Nucleus accumbens (tissue), 56 donors: ENCODE results near the gene SETD4.

Experiments
- DNase-seq, 56 donors: peaks; one replicate each; lab custom pipeline; 2025; lab: John Stamatoyannopoulos, UW

Gene SETD4

DNA sequence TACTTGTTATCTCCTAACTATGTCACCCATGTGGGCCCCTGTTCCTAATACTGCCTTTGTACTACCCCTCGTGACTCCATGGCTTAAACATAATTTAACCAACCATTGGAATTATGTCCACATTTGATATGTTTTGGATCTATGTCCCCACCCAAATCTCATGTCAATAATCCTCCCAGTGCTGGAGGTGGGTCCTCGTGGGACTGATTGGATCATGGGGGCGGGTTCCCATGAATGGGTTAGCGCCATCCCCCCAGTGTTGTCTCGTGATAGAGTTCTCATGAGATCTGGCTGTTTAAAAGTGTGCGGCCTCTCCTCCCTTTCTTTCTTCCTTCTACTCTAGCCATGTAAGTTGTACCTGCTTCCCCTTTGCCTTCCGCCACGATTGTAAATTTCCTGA, 19.3 kb upstream of the SETD4 start:
- DNase-seq, result no peak

DNA sequence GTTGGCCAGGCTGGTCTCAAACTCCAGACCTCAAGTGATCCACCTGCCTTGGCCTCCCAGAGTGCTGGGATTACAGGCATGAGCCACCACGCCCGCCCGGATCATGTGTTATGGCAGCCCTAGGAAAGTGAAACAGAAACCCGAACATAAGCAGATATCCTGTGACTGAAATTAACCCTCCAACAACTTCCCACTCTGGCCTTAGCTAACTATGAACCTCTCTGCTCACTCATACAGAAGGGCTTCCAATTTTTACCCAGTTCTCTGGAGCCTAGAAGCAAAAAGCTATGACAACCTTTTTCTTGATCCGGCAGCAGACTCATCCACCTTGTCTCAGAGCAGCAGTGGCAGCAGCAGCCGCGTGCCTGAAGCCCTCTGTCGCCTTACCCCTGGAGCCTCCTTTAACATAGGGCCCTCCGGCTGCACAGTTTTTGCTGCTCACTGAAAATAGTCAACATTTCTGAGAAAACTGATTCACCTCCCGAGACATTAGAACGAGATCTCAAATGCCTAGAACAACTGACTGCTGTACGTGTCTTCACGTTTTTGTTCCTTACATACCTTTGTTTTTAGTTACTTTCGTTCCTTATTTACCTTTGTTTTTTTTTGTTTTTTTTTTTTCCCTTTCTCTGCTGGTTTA, 18.8 kb upstream of the SETD4 start:
- DNase-seq, result no peak

DNA sequence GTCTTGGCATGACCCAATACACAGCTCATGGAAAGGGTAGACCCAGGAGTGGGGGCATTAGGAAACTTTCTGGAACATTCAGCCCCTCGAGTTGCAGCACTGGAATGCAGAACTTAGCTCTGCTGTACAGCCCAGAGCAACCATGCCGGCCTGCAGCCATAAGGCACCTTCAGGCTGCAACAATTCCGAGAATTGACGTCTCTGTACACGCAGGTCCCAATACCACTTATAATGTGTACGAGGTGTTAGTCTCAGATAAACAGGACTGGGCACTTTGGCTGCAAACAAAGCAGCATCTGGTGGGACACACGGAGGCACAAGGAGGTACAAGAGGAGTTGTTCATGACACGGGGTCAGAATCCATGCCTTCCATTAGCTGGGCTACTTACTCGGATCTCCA, 17.4 kb upstream of the SETD4 start:
- DNase-seq, result no peak

DNA sequence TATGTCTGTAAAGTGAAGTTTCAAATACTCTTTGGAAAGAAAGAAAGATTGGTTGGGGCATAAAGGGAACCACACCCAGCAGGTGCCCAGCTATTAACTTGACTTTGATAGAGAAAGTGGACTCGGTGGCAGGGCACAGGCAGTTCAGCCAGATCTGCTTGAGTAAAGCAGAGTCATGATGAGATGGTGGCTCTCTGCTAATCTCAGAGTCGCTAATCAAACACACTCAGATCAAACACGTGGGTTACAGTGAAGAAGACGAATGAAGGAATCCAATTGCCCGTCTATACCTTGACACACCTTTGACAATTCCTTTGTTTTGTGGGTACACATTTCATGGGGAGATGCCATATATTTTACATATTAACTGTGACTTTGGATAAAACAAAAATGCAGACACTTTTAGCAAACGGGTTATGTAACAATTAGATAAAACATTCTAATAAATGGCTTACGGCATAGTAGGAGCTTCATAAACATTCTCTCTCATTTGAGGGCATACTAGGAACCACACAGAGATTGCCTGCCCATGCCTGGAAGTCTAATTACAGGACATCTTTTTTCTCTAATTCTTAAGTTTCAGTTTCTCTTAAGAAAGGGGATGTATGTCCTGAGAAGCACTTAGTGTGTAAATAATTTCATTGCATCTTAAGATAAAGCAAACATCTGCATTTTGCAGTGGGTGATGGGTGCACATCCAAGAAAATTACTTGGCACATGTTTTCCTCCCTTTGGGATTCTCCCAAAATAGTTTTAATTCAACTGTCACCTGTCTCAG, 16.7 kb upstream of the SETD4 start:
- DNase-seq, result no peak

DNA sequence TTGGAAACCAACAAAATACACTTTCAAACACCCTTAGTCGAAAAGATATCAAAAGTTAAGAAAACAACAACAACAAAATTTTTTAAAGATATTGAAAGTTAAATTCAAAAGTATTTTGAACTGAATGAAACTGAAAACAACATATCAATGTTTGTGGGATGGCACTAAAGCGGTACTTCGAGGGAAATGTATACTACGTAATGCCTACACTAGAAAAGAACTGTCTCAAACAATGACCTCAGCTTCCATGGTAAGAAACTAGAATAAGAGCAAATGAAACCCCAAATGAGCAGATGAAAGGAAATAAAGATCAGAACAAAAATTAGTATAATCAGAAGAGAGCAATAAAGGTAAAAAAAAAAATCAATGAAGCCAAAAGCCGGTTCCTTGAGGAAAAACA, 15.6 kb upstream of the SETD4 start:
- no peak for DNase-seq

DNA sequence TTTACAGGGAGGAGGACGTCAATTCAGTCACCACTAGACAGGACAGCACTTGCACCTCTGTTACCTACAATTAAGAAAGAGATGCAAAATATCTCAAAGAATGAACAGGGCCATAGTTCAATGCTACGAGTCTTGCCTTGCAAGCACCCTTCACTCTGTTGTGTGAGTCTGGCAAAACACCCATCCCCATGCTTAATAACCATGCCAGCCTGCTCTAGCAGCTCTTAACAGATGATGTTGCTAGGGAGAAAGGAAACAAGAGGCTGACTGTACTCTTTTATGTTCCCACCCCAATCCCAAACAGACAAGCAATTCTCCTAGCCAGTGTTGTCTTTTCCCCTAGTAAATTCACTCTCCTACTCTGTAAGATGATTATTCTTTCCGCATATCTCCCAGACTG, 14.8 kb upstream of the SETD4 start:
- DNase-seq, result peak in 48 of 56 donors; percentile 6 to 81 (median 46)

DNA sequence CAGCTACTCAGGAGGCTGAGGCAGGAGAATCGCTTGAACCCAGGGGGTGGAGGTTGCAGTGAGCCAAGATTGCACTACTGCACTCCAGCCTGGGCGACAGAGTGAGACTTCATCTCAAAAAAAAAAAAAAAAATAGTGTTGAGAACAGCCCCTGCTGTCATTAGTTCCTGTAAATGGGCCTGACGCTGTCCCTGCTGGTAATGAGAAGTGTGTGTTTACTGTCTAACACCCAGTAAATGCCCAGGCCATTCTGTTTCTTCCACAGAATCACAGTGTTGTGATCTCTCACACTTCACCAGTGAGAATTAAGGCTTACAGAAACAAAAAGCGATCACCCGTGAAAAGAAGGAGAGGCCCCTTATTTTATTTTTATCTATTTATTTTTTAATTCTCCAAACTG, 13.6 kb upstream of the SETD4 start:
- DNase-seq, result peak in 1 of 56 donors; percentile 50

DNA sequence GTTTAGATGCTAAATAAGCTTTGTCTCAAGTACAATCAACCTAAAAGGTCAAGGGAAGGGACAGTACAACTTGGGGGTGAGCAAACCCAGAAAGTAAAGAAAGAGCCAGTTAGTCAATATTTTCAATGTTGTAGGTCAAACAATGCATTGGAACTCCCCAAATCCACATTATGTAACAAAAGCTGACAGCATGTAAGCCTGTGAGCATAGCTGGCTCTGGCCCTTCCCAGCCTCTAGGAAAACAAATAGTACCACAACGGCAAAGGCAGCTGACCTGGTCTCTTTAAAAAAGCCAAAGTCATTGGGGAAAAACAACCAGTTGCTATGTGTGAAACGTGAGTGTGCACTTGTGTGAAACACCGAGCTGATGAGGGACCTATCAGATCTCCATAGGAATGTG, 12.9 kb upstream of the SETD4 start:
- DNase-seq, result peak in 8 of 56 donors; percentile 5 to 43 (median 16)

DNA sequence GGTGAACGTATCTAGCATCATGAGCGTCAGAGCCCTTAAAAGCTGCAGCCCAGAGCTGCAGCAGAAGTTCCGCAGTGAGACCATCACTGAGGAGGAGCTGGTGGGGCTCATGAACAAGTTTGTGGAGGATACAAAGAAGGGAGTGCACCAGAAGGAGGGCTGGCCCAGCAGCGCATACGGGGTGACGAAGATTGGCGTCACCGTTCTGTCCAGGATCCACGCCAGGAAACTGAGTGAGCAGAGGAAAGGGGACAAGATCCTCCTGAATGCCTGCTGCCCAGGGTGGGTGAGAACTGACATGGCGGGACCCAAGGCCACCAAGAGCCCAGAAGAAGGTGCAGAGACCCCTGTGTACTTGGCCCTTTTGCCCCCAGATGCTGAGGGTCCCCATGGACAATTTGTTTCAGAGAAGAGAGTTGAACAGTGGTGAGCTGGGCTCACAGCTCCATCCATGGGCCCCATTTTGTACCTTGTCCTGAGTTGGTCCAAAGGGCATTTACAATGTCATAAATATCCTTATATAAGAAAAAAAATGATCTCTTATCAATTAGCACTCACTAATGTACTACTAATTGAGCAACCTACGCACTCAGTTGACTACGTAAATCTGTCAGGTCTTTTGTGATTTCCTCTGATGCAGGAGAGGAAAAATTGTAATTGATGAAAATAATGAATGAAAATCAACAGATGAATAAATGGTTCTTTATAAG, 12.3 kb upstream of the SETD4 start:
- peak in 9 of 56 donors; percentile 11 to 62 (median 21) for DNase-seq

DNA sequence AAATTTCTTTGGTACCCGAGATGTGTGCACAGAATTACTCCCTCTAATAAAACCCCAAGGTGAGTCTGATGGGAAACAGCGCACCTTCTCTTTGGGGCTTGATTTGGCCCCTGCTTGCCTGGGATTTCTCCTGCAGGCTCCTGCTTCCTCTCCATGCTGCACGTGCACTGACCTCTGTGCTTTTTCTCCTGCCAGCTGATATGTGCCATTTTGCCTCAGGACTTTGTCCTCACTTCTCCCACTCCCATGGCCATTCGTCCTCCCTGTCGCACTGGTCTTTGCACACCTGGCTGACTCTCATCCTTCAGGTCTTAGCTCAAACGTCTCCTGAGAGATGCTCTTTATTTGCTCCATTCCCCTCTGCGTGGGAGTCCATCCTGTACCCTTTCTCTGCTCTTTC, 10.7 kb upstream of the SETD4 start:
- DNase-seq, result no peak

DNA sequence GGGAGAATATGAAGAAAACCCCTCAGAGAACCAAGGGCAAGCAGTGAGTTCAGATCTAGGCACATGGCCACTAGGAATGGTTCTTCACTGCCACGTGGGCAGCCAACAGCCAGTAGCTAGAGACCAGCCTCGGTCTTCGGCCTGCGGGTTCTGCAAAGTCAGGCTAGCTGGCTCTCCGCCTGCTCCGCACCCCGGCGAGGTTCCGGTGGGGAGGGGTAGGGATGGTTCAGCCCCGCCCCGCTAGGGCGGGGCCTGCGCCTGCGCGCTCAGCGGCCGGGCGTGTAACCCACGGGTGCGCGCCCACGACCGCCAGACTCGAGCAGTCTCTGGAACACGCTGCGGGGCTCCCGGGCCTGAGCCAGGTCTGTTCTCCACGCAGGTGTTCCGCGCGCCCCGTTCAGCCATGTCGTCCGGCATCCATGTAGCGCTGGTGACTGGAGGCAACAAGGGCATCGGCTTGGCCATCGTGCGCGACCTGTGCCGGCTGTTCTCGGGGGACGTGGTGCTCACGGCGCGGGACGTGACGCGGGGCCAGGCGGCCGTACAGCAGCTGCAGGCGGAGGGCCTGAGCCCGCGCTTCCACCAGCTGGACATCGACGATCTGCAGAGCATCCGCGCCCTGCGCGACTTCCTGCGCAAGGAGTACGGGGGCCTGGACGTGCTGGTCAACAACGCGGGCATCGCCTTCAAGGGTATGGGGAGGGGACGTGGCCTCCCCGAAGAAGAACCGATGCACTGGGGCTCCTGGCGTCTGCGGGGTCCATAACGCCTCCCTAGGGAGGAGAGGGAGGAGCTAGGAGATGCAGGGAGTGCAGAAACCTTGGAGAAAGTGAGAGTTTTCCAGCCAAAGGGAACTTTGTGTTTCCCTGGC, 9.6 kb upstream of the SETD4 start, which contains the start of gene CBR1:
CBR1 (plus strand) TSS at position 312 of the 871 bp plus-strand sequence; CDS start at position 404, 92 bp downstream.
- peak; percentile 73 to 98 (median 95) for DNase-seq

DNA sequence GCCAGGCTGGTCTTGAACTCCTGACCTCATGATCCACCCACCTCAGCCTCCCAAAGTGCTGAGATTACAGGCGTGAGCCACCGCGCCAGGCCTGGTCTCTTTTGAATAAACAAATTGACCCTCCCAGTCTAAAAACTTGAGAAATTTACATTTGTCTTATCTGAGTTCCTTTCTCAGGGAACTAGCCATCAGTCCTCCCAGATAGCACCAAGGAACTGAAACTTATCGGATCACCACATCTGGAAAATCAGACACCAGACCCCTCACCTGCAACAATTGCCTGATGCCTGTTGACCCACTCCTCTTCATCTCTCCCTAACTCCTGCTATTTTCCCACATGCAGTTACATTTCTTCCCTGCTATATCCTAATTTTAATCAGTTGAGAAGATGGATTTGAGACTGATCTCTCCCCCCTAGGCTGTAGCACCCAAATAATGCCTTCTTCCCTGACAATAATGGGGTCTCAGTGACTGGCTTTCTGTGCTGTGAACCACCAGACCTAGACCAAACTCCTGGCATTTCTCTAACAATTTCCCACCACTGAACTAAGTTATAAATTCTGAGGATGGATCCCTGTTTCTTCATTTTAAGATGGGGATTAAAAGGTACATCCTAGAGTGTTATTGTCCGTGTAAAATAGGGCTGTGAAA, 8.5 kb upstream of the SETD4 start:
- DNase-seq, result no peak

DNA sequence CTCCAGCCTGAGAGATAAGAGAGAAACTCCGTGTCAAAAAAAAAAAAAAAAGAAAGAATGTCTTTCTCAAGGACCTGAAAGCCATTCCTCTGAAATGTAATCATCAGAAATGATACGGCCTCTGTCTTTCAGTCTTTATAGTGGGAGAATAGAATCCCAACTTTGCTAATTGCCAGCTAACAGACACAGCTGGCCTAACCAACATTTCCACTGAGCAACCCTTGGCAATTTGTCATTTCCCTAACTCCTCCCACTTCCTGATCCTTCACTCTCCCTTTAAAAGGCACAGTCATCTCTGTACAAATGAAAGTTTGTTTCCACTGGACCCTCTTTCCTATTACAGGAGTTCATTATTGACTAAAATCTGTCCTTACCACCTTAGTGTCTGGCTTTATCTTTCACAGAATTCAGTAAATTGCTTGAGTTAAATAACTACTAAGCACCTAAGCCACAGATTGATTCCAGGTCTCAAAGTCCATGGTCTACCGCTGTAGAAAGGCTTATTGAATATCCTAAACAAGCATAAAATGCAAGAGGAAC, 5.2 kb upstream of the SETD4 start:
- DNase-seq, result no peak

DNA sequence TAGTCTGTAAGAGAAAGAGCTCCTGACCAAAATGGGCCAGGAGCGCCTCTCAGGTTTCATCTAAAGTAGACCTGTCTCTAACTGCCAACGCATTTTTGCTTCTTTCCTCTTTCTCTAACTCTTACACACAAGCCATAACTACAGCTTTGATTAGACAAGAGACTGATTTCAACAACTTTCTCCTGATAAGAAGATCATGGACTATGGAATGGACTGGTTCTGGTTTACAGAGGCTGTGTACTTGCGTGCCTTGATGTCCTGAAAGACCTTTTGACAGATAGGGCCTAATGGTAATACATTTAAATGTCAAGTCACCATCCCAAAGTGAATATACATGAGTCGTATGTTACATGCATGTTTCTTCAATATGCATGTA, 3.7 kb upstream of the SETD4 start:
- DNase-seq, result no peak

DNA sequence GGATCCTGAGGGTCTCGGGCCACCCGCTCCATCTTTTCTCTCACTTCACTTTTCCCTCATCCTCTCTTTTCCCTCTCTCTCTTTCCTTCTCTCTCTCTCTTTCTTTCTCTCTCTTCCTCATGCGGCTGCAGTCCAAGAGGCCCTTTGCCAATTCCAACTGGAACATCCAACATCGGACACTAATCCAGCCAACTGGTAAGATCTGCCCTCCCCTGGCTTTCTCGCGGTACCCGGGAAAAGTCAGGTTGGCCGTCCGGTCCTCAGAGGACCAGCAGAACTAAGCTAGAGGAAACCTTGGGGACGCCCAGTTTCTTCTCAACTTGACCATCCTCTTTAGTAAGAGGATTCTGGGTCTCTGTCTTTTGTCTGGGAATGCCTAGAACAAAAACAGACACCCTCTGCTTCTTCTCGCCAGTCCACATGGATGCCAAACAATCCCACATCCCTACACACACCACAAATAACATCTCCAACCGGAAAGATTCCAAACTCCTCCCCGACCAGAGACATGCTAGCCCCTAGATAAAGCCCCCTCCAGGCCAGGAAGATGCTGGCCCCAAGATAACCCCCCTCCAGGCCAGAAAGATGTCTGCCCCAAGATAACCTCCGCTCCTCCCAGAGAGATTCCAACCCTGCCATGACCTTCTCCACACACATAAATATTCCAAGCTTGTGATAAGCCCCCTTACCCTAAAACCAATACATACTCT, 3.2 kb upstream of the SETD4 start:
- no peak for DNase-seq

DNA sequence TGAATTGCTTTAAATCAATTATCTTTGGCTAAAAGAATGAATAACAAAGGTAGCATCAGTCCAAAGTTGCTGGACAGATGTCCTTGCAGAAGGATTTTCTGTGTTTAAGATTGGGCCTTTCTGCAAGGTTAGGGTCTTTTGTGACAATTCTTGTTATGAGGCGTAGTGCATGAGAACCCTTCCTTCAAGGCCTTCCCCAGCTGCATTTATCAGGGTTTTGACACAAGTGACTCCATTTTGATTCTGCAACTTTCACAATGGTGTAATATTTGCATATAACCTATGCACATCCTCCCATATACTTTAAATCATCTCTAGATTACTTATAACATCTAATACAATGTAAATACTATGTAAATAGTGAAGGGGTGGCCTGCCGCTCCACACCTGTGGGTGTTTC, 1.1 kb upstream of the SETD4 start:
- no peak for DNase-seq

DNA sequence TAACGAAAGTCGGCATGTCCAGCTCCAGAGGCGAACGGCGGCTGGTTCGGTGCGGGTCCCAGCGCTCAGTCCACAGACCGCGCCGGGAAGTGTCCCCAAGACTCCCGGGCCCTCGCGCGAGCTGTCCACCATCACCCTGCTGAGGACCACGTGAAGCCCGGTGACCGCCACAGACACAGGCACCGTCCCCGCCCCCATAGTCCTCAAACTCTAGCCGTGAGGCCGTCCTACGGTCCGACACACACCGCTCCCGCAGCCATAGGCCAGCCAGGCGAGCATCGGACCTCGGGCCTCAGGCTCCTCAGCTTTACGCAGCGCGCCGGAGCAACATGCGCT, 535 bp downstream of the SETD4 start:
- peak in 16 of 56 donors; percentile 41 to 73 (median 62) for DNase-seq

DNA sequence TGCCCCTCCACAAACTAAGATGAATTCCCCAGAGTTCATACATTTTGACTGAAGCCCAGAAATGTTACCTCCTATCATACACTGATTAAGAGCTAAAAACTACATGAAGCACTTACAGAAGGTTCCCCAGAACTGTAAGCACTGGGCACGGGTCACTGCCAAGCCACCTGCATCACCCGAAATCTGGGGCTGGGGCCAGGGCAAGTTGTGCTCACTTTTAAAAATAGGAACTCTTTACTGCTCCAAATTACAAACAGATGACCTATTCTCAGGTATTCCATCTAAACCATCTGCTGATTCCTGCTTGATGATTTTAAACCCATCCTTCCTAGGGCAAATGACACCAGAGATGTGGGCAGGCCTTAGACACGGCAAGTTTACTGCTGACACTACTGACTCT, 4.8 kb downstream of the SETD4 start:
- no peak for DNase-seq

DNA sequence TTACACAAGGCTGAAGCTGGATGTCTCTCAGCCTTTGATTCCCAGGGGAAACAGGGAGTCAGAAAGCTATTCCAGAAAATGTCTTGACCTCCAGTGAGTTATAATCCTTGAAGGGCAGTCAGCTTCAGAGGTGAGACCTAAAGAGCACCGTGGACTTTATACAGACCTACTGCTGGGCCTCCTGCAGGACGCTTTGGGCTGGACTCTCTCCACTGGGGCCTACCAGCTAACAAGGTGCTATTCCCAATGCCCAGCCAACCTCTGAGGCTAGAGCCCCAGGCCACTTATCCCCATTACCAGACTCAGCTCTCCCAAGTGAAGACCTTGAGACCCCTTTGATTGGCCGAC, 6.6 kb downstream of the SETD4 start:
- no peak for DNase-seq
